Mucosa of descending colon (tissue), 3 donors: Measurements from ENCODE around the gene RASGEF1B. TPM values are rescaled to one million over a fixed set of nuclear protein-coding genes. Genes with fewer than 3 reads are reported as not detected.
A peak's percentile ranks its signal among the peaks of the same experiment; 100 is the strongest.

Experiments used
- ATAC-seq: fragments of 200-7000 bp; cut with Tn5 transposase; one replicate; pipeline ENCODE4 v1.9.1; 2020; ENCODE audit warnings: mild to moderate bottlenecking, moderate library complexity
- DNase-seq, 3 donors: peaks; one replicate each; pipeline ENCODE4 v3.0.0-alpha.2; 2020
- H3K36me3 ChIP-seq: fragments of 200-600 bp; one replicate; pipeline ENCODE4 v1.8.0; 2021; ENCODE audit warnings: low read depth, mild to moderate bottlenecking
- H3K4me1 ChIP-seq: fragments of 200-600 bp; one replicate; pipeline ENCODE4 v1.8.0; 2021; ENCODE audit warnings: low read depth, mild to moderate bottlenecking
- H3K4me3 ChIP-seq: fragments of 200-600 bp; one replicate; pipeline ENCODE4 v1.8.0; 2021; ENCODE audit warnings: mild to moderate bottlenecking
- H3K9me3 ChIP-seq: fragments of 200-600 bp; one replicate; pipeline ENCODE4 v1.8.0; 2021; ENCODE audit warnings: mild to moderate bottlenecking
- intact Hi-C, 2 donors: fragments of 100-400 bp; cut with DNase I in 1 of 2; cut with micrococcal nuclease in 1 of 2; formaldehyde crosslinking; loops; one replicate each; pipeline versions ENCODE4 v1.11.0 to v1.11.1; 2022; cut with DNase I, micrococcal nuclease
- total RNA-seq, 3 donors: library from RNA; stranded (reverse); fragmentation: NEBNext Ultra II Directional in 2 of 3; extraction: Animal tissue kit (Norgen Biotek cat#: 25700) in 2 of 3; gene quantifications; one replicate each; pipeline versions ENCODE4 v1.2.1 to v1.2.4, GENCODE V29; 2021 to 2023
- TF ChIP-seq, protein P1 (sequence below): fragments of 200-600 bp; IDR thresholded peaks from one replicate; pipeline ENCODE4 v1.8.0; 2022; ENCODE audit warnings: antibody characterized with exemption, mild to moderate bottlenecking
- donor health status: DM: no; HTN: no; CAD: no; lungs with moderate emphysema.
- donor health status: DM: no; HTN: no; CAD: no.
- donor health status: DM: no; HTN: yes; CAD: no.

The RASGEF1B gene
- total RNA-seq, 3 donors from 2014 or later, result 13.6 to 20.5 (median 15.4) TPM

DNA sequence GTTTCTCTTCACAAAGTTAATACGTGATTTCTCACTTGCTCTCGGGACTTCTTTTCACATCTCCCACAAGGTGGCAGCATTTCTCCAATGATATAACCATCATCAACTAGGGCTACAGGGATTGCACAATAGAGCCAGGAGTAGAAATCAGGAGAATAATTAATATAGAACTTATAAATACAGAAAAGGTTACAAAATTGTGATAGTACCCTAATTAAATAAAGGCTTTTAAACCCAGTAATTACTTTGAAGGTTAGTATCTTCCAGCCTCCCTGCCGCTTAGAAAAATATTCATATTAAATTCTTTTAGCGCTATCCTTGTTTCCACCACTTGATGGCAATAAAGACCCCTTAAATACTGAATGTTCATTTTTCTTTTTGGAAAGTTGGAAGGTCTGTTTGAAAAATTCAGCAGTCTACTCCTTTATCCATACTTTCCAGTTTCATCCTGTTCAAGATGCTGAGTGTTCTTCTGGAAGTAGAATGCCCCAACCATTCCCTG lies 65.8 kb downstream of the RASGEF1B start:
- intact Hi-C loops, result loop anchor here (5.0 to 10.0 kb wide), 4 partner anchors 59 to 861 kb away; no protein-coding TSS in a partner anchor
- TF ChIP-seq, protein P1, sequence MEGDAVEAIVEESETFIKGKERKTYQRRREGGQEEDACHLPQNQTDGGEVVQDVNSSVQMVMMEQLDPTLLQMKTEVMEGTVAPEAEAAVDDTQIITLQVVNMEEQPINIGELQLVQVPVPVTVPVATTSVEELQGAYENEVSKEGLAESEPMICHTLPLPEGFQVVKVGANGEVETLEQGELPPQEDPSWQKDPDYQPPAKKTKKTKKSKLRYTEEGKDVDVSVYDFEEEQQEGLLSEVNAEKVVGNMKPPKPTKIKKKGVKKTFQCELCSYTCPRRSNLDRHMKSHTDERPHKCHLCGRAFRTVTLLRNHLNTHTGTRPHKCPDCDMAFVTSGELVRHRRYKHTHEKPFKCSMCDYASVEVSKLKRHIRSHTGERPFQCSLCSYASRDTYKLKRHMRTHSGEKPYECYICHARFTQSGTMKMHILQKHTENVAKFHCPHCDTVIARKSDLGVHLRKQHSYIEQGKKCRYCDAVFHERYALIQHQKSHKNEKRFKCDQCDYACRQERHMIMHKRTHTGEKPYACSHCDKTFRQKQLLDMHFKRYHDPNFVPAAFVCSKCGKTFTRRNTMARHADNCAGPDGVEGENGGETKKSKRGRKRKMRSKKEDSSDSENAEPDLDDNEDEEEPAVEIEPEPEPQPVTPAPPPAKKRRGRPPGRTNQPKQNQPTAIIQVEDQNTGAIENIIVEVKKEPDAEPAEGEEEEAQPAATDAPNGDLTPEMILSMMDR, result peak; percentile 25
- ATAC-seq (peak; percentile 91), DNase-seq (peak in 1 of 3 donors; percentile 61)
- H3K9me3 ChIP-seq, result no peaks in the 10 kb centered on the region
- no peaks in the 10 kb centered on the region for H3K4me1 ChIP-seq
- H3K36me3 ChIP-seq, result no peaks in the 10 kb centered on the region
- H3K4me3 ChIP-seq, result no peak overlapping the region

DNA sequence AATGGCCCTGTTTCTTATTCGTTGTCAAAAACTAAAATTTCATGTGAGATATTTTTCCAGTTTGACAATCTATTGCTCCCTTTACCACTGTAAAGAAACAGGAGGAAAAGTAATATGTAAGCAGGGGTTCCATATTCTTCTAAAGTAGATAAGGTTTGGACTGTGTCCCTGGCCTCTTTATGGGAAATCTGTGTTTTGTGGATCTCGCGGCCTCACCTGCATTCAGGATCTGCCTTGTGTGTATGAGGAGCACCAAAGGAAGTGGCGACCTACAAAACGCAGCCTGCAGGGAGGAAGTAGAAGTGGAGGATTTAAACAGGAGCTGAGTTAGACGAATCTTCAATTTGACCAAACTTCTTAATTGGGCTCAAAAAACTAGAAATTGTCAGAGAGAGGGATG lies 67.0 kb downstream of the RASGEF1B start:
- TF ChIP-seq, protein P1, result no peak
- Histone ChIP-seq H3K4me3 (no peak overlapping the region), H3K36me3 (no peaks in the 10 kb centered on the region), H3K4me1 (no peaks in the 10 kb centered on the region), H3K9me3 (no peaks in the 10 kb centered on the region)
- no peak for ATAC-seq
- intact Hi-C loops, result loop anchor here (5.0 to 10.0 kb wide), 4 partner anchors 60 to 863 kb away; no protein-coding TSS in a partner anchor
- no peak for DNase-seq

DNA sequence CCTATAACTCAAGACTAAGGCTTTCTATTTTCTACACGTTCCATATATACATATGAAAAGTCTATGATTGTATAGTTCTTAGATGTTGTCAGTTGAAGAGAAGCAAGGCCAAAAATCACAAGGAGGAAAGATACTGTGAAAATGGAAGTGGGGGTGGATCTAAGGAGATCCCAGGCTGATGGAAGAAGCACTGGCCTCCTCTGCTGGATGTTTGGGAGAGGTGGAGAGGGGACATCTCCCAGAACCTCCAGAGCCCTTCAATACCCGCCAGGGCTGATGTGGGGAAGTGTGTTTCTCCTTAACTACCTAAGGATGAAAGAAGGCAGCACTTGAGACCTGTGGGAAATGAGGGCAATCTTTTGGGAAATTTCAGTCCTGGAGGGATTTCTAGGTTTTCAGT lies 67.4 kb downstream of the RASGEF1B start:
- TF ChIP-seq, protein P1, result no peak
- intact Hi-C loops, result loop anchor here in 1 of 2 donors (10.0 kb wide), 1 partner anchor 61 kb away; no protein-coding TSS in a partner anchor
- ATAC-seq, result no peak
- Histone ChIP-seq H3K36me3 (no peaks in the 10 kb centered on the region), H3K4me3 (no peak overlapping the region), H3K9me3 (no peaks in the 10 kb centered on the region), H3K4me1 (no peaks in the 10 kb centered on the region)
- no peak for DNase-seq

DNA sequence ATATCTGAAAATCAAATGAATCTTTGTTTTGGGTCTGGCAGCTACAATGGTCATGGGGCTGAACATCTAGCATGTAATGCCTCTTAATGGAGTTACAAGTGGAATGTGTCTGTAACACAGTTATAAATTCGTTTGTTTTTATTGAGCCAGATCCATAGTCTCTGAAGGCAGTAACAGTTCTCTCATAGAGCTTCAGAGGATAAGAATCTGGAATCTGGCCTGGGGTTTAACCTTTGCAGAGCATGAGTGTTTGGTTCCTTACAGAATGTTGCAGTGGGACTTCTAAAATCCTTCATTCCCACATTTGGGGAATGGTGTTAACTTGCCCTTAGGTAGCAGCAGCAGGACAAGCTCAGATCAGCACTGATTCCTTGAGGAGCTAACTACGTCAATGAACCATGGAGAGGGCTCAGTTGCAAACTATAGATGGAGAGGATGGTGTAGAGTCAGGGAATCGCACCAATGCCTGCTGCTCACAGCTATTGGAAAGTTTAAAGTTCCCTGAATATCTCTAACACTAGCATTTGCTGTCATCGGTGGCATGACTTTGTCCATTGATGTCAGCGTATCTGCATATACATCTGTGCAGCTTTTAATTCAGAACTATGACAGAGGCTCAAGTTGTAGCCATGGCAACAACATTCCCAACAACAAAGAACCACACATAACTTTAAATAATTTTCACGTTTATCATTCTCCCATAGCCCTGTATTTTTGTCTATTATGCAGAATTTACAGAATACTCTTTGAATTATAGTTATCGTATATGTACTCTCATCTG lies 72.2 kb downstream of the RASGEF1B start:
- TF ChIP-seq, protein P1, result no peak
- Histone ChIP-seq H3K4me3 (no peak overlapping the region), H3K4me1 (no peaks in the 10 kb centered on the region), H3K36me3 (no peaks in the 10 kb centered on the region), H3K9me3 (no peaks in the 10 kb centered on the region)
- DNase-seq, result no peak
- no peak for ATAC-seq
- intact Hi-C loops, result loop anchor here in 1 of 2 donors (10.0 kb wide), 1 partner anchor 65 kb away; no protein-coding TSS in a partner anchor

DNA sequence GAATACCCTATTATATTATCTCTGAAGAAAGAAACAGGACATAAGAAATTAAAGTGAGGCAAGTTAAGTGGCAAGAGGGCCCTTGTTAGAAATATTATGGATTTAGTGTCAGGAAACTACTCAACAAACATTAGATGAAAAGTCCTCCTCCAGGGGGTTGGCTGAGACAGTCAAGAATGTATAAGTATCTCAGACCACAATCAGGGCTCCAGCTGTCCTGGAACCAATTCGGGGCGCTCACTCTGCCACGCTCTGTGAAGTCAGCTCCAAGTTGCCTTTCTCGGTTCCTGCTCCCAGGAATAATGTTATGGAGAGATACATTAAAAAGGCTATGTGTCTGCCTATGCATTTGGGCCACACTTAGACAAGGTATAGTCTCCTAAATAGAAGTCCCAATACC lies 73.3 kb downstream of the RASGEF1B start:
- TF ChIP-seq, protein P1, result no peak
- DNase-seq (no peak), ATAC-seq (no peak)
- Histone ChIP-seq H3K9me3 (no peaks in the 10 kb centered on the region), H3K4me1 (no peaks in the 10 kb centered on the region), H3K4me3 (no peak overlapping the region), H3K36me3 (no peaks in the 10 kb centered on the region)
- intact Hi-C loops, result no loop called here
